ENCODE results near the gene NUTM2G. TPM values are rescaled to one million over a fixed set of nuclear protein-coding genes. Genes with fewer than 3 reads are reported as not detected.
A peak's percentile ranks its signal among the peaks of the same experiment; 100 is the strongest.
"Not testable (repeated sequence)": the region's sequence is repeated elsewhere in the genome, so short reads cannot be mapped to it uniquely, and the experiment has no call there.

NUTM2G gene
- total and polyA plus RNA-seq, 5 donors from 2014 or later: 0.11 TPM; not detected in 4

- not testable (repeated sequence) for H3K4me1 ChIP-seq (ENCODE audit: control insufficient read depth, insufficient read depth, low read length, poor library complexity, severe bottlenecking); H3K4me3 Mint-ChIP-seq; H3K27me3 ChIP-seq (ENCODE audit: control insufficient read depth, insufficient read depth, low read length); DNase-seq; H3K9me3 ChIP-seq (ENCODE audit: control insufficient read depth in 2 of 2, low read length in 2 of 2); H3K4me1 Mint-ChIP-seq; H3K27me3 Mint-ChIP-seq; H3K9me3 Mint-ChIP-seq; H3K36me3 ChIP-seq (ENCODE audit: control insufficient read depth, insufficient read depth, low read length); H3K36me3 Mint-ChIP-seq; H3K27ac ChIP-seq (ENCODE audit: insufficient read depth, low read length, poor library complexity, severe bottlenecking); H3K4me3 ChIP-seq (ENCODE audit: low read depth, low read length); ATAC-seq (ENCODE audit: low read depth in 2 of 2); H3K27ac Mint-ChIP-seq
These were observed 20.2 kb upstream of the NUTM2G start for GRCh38 chr9:96908479-96908878.

GRCh38 chr9:96915539-96915938 is 13.1 kb upstream of the NUTM2G start:
- ATAC-seq (ENCODE audit: low read depth in 2 of 2); H3K4me1 ChIP-seq (ENCODE audit: control insufficient read depth, insufficient read depth, low read length, poor library complexity, severe bottlenecking); H3K4me3 ChIP-seq (ENCODE audit: low read depth, low read length); H3K27ac Mint-ChIP-seq; H3K27me3 ChIP-seq (ENCODE audit: control insufficient read depth, insufficient read depth, low read length); H3K9me3 ChIP-seq (ENCODE audit: control insufficient read depth in 2 of 2, low read length in 2 of 2); H3K4me1 Mint-ChIP-seq; DNase-seq; H3K27ac ChIP-seq (ENCODE audit: insufficient read depth, low read length, poor library complexity, severe bottlenecking); H3K36me3 ChIP-seq (ENCODE audit: control insufficient read depth, insufficient read depth, low read length); H3K27me3 Mint-ChIP-seq; H3K4me3 Mint-ChIP-seq; H3K9me3 Mint-ChIP-seq; H3K36me3 Mint-ChIP-seq: not testable (repeated sequence)

- not testable (repeated sequence) for H3K4me3 ChIP-seq (ENCODE audit: low read depth, low read length); H3K27ac Mint-ChIP-seq; DNase-seq; H3K4me3 Mint-ChIP-seq; H3K27me3 Mint-ChIP-seq; H3K27ac ChIP-seq (ENCODE audit: insufficient read depth, low read length, poor library complexity, severe bottlenecking); H3K9me3 ChIP-seq (ENCODE audit: control insufficient read depth in 2 of 2, low read length in 2 of 2); H3K36me3 ChIP-seq (ENCODE audit: control insufficient read depth, insufficient read depth, low read length); H3K27me3 ChIP-seq (ENCODE audit: control insufficient read depth, insufficient read depth, low read length); H3K4me1 Mint-ChIP-seq; H3K4me1 ChIP-seq (ENCODE audit: control insufficient read depth, insufficient read depth, low read length, poor library complexity, severe bottlenecking); H3K36me3 Mint-ChIP-seq; H3K9me3 Mint-ChIP-seq; ATAC-seq (ENCODE audit: low read depth in 2 of 2)
These were observed 12.1 kb upstream of the NUTM2G start for GRCh38 chr9:96916531-96916930.

GRCh38 chr9:96918550-96918949 is 10.1 kb upstream of the NUTM2G start:
- not testable (repeated sequence) for H3K27ac ChIP-seq (ENCODE audit: insufficient read depth, low read length, poor library complexity, severe bottlenecking); H3K4me3 ChIP-seq (ENCODE audit: low read depth, low read length); H3K4me1 Mint-ChIP-seq; H3K36me3 Mint-ChIP-seq; H3K4me3 Mint-ChIP-seq; ATAC-seq (ENCODE audit: low read depth in 2 of 2); H3K9me3 ChIP-seq (ENCODE audit: control insufficient read depth in 2 of 2, low read length in 2 of 2); H3K4me1 ChIP-seq (ENCODE audit: control insufficient read depth, insufficient read depth, low read length, poor library complexity, severe bottlenecking); H3K27me3 Mint-ChIP-seq; DNase-seq; H3K9me3 Mint-ChIP-seq; H3K36me3 ChIP-seq (ENCODE audit: control insufficient read depth, insufficient read depth, low read length); H3K27me3 ChIP-seq (ENCODE audit: control insufficient read depth, insufficient read depth, low read length)
- H3K27ac Mint-ChIP-seq: peak overlapping the region in 1 of 3 donors; percentile 36

- not testable (repeated sequence) for H3K27ac ChIP-seq (ENCODE audit: insufficient read depth, low read length, poor library complexity, severe bottlenecking); H3K27me3 ChIP-seq (ENCODE audit: control insufficient read depth, insufficient read depth, low read length); H3K9me3 Mint-ChIP-seq; H3K9me3 ChIP-seq (ENCODE audit: control insufficient read depth in 2 of 2, low read length in 2 of 2); H3K27ac Mint-ChIP-seq; H3K36me3 ChIP-seq (ENCODE audit: control insufficient read depth, insufficient read depth, low read length); H3K36me3 Mint-ChIP-seq; DNase-seq; H3K4me1 Mint-ChIP-seq; H3K4me1 ChIP-seq (ENCODE audit: control insufficient read depth, insufficient read depth, low read length, poor library complexity, severe bottlenecking); H3K27me3 Mint-ChIP-seq; H3K4me3 ChIP-seq (ENCODE audit: low read depth, low read length); ATAC-seq (ENCODE audit: low read depth in 2 of 2); H3K4me3 Mint-ChIP-seq
These were observed 7.8 kb upstream of the NUTM2G start for GRCh38 chr9:96920803-96921202.

GRCh38 chr9:96925587-96925986 is 3.1 kb upstream of the NUTM2G start:
- not testable (repeated sequence) for DNase-seq; H3K36me3 ChIP-seq (ENCODE audit: control insufficient read depth, insufficient read depth, low read length); H3K27me3 Mint-ChIP-seq; H3K27ac ChIP-seq (ENCODE audit: insufficient read depth, low read length, poor library complexity, severe bottlenecking); H3K9me3 Mint-ChIP-seq; H3K4me3 ChIP-seq (ENCODE audit: low read depth, low read length); H3K27me3 ChIP-seq (ENCODE audit: control insufficient read depth, insufficient read depth, low read length); H3K4me3 Mint-ChIP-seq; H3K9me3 ChIP-seq (ENCODE audit: control insufficient read depth in 2 of 2, low read length in 2 of 2); H3K4me1 ChIP-seq (ENCODE audit: control insufficient read depth, insufficient read depth, low read length, poor library complexity, severe bottlenecking); H3K36me3 Mint-ChIP-seq; H3K4me1 Mint-ChIP-seq; ATAC-seq (ENCODE audit: low read depth in 2 of 2)
- peak overlapping the region in 1 of 3 donors; percentile 23 for H3K27ac Mint-ChIP-seq

GRCh38 chr9:96931665-96932064 is 3.0 kb downstream of the NUTM2G start:
- not testable (repeated sequence) for H3K4me3 ChIP-seq (ENCODE audit: low read depth, low read length); H3K27ac Mint-ChIP-seq; H3K27me3 Mint-ChIP-seq; ATAC-seq (ENCODE audit: low read depth in 2 of 2); H3K36me3 ChIP-seq (ENCODE audit: control insufficient read depth, insufficient read depth, low read length); DNase-seq; H3K4me1 ChIP-seq (ENCODE audit: control insufficient read depth, insufficient read depth, low read length, poor library complexity, severe bottlenecking); H3K4me1 Mint-ChIP-seq; H3K9me3 ChIP-seq (ENCODE audit: control insufficient read depth in 2 of 2, low read length in 2 of 2); H3K9me3 Mint-ChIP-seq; H3K36me3 Mint-ChIP-seq; H3K4me3 Mint-ChIP-seq; H3K27me3 ChIP-seq (ENCODE audit: control insufficient read depth, insufficient read depth, low read length); H3K27ac ChIP-seq (ENCODE audit: insufficient read depth, low read length, poor library complexity, severe bottlenecking)

- not testable (repeated sequence) for H3K27me3 Mint-ChIP-seq; H3K9me3 Mint-ChIP-seq; H3K36me3 ChIP-seq (ENCODE audit: control insufficient read depth, insufficient read depth, low read length); H3K27ac Mint-ChIP-seq; H3K27me3 ChIP-seq (ENCODE audit: control insufficient read depth, insufficient read depth, low read length); H3K36me3 Mint-ChIP-seq; H3K4me1 Mint-ChIP-seq; ATAC-seq (ENCODE audit: low read depth in 2 of 2); H3K4me3 Mint-ChIP-seq; H3K4me1 ChIP-seq (ENCODE audit: control insufficient read depth, insufficient read depth, low read length, poor library complexity, severe bottlenecking); H3K4me3 ChIP-seq (ENCODE audit: low read depth, low read length); H3K27ac ChIP-seq (ENCODE audit: insufficient read depth, low read length, poor library complexity, severe bottlenecking); H3K9me3 ChIP-seq (ENCODE audit: control insufficient read depth in 2 of 2, low read length in 2 of 2); DNase-seq
These were observed 5.5 kb downstream of the NUTM2G start for GRCh38 chr9:96934097-96934496.

All from CD4-positive, CD25-positive, alpha-beta regulatory T cell (primary cell).